ENCODE data around the gene PHF21B.
"Not testable (repeated sequence)": the region's sequence is repeated elsewhere in the genome, so short reads cannot be mapped to it uniquely, and the experiment has no call there.

The PHF21B gene

GRCh38 chr22:44907765-44908737 is 101.8 kb downstream of the PHF21B start:
- Histone ChIP-seq H3K9ac (ENCODE audit: low read depth, low read length) (no peak overlapping the region), H3K27me3 (ENCODE audit: control insufficient read depth, insufficient read depth, low read length) (peaks cover 4% of the 10 kb centered on the region), H3K9me3 (replicated peaks; ENCODE audit: low read length) (no peaks in the 10 kb centered on the region), H3K4me2 (ENCODE audit: low read length) (no peak overlapping the region), H3K36me3 (ENCODE audit: insufficient read depth, low read length) (no peaks in the 10 kb centered on the region), H3K4me1 (ENCODE audit: control insufficient read depth, insufficient read depth, low read length) (no peaks in the 10 kb centered on the region), H3K4me3 (ENCODE audit: low read length) (no peak overlapping the region)

- Histone ChIP-seq H3K4me2 (ENCODE audit: low read length) (no peak overlapping the region), H3K9ac (ENCODE audit: low read depth, low read length) (no peak overlapping the region), H3K36me3 (ENCODE audit: insufficient read depth, low read length) (no peaks in the 10 kb centered on the region), H3K4me3 (ENCODE audit: low read length) (no peak overlapping the region), H3K4me1 (ENCODE audit: control insufficient read depth, insufficient read depth, low read length) (no peaks in the 10 kb centered on the region), H3K9me3 (replicated peaks; ENCODE audit: low read length) (no peaks in the 10 kb centered on the region), H3K27me3 (ENCODE audit: control insufficient read depth, insufficient read depth, low read length) (peaks cover 4% of the 10 kb centered on the region)
These were observed 102.7 kb downstream of the PHF21B start for GRCh38 chr22:44906999-44907644.

- Histone ChIP-seq H3K4me2 (ENCODE audit: low read length) (no peak overlapping the region), H3K27me3 (ENCODE audit: control insufficient read depth, insufficient read depth, low read length) (peaks cover 4% of the 10 kb centered on the region), H3K9ac (ENCODE audit: low read depth, low read length) (no peak overlapping the region), H3K36me3 (ENCODE audit: insufficient read depth, low read length) (no peaks in the 10 kb centered on the region), H3K9me3 (replicated peaks; ENCODE audit: low read length) (peaks cover 6% of the 10 kb centered on the region), H3K4me3 (ENCODE audit: low read length) (no peak overlapping the region), H3K4me1 (ENCODE audit: control insufficient read depth, insufficient read depth, low read length) (no peaks in the 10 kb centered on the region)
These were observed 103.4 kb downstream of the PHF21B start for GRCh38 chr22:44906248-44906936.

GRCh38 chr22:44904492-44905152 is 105.2 kb downstream of the PHF21B start:
- not testable (repeated sequence) for H3K4me2 ChIP-seq (ENCODE audit: low read length); H3K36me3 ChIP-seq (ENCODE audit: insufficient read depth, low read length); H3K9ac ChIP-seq (ENCODE audit: low read depth, low read length); H3K4me3 ChIP-seq (ENCODE audit: low read length); H3K27me3 ChIP-seq (ENCODE audit: control insufficient read depth, insufficient read depth, low read length); H3K4me1 ChIP-seq (ENCODE audit: control insufficient read depth, insufficient read depth, low read length)
- peaks cover 14% of the 10 kb centered on the region for H3K9me3 ChIP-seq (replicated peaks; ENCODE audit: low read length)

GRCh38 chr22:44903164-44903563 is 106.6 kb downstream of the PHF21B start:
- H3K9ac ChIP-seq (ENCODE audit: low read depth, low read length); H3K27me3 ChIP-seq (ENCODE audit: control insufficient read depth, insufficient read depth, low read length); H3K36me3 ChIP-seq (ENCODE audit: insufficient read depth, low read length); H3K4me3 ChIP-seq (ENCODE audit: low read length); H3K4me2 ChIP-seq (ENCODE audit: low read length); H3K4me1 ChIP-seq (ENCODE audit: control insufficient read depth, insufficient read depth, low read length): not testable (repeated sequence)
- H3K9me3 ChIP-seq (replicated peaks; ENCODE audit: low read length): peaks cover 14% of the 10 kb centered on the region

GRCh38 chr22:44901301-44901700 is 108.5 kb downstream of the PHF21B start:
- no peak overlapping the region for H3K9ac ChIP-seq (ENCODE audit: low read depth, low read length)
- H3K36me3 ChIP-seq (ENCODE audit: insufficient read depth, low read length): no peaks in the 10 kb centered on the region
- peaks cover 14% of the 10 kb centered on the region for H3K9me3 ChIP-seq (replicated peaks; ENCODE audit: low read length)
- no peak overlapping the region for H3K4me3 ChIP-seq (ENCODE audit: low read length)
- H3K27me3 ChIP-seq (ENCODE audit: control insufficient read depth, insufficient read depth, low read length): peaks cover 4% of the 10 kb centered on the region
- no peak overlapping the region for H3K4me2 ChIP-seq (ENCODE audit: low read length)
- no peaks in the 10 kb centered on the region for H3K4me1 ChIP-seq (ENCODE audit: control insufficient read depth, insufficient read depth, low read length)

GRCh38 chr22:44898236-44898635 is 111.6 kb downstream of the PHF21B start:
- Histone ChIP-seq H3K4me1 (ENCODE audit: control insufficient read depth, insufficient read depth, low read length) (no peaks in the 10 kb centered on the region), H3K4me3 (ENCODE audit: low read length) (no peak overlapping the region), H3K4me2 (ENCODE audit: low read length) (no peak overlapping the region), H3K9ac (ENCODE audit: low read depth, low read length) (no peak overlapping the region), H3K27me3 (ENCODE audit: control insufficient read depth, insufficient read depth, low read length) (no peaks in the 10 kb centered on the region), H3K36me3 (ENCODE audit: insufficient read depth, low read length) (no peaks in the 10 kb centered on the region), H3K9me3 (replicated peaks; ENCODE audit: low read length) (peaks cover 14% of the 10 kb centered on the region)

- Histone ChIP-seq H3K36me3 (ENCODE audit: insufficient read depth, low read length) (no peaks in the 10 kb centered on the region), H3K9me3 (replicated peaks; ENCODE audit: low read length) (no peaks in the 10 kb centered on the region), H3K4me2 (ENCODE audit: low read length) (no peak overlapping the region), H3K4me1 (ENCODE audit: control insufficient read depth, insufficient read depth, low read length) (no peaks in the 10 kb centered on the region), H3K27me3 (ENCODE audit: control insufficient read depth, insufficient read depth, low read length) (no peaks in the 10 kb centered on the region), H3K9ac (ENCODE audit: low read depth, low read length) (no peak overlapping the region), H3K4me3 (ENCODE audit: low read length) (no peak overlapping the region)
These were observed 114.3 kb downstream of the PHF21B start for GRCh38 chr22:44895296-44896055.

GRCh38 chr22:44894782-44895181 is 115.0 kb downstream of the PHF21B start:
- Histone ChIP-seq H3K9ac (ENCODE audit: low read depth, low read length) (no peak overlapping the region), H3K4me2 (ENCODE audit: low read length) (no peak overlapping the region), H3K27me3 (ENCODE audit: control insufficient read depth, insufficient read depth, low read length) (no peaks in the 10 kb centered on the region), H3K4me3 (ENCODE audit: low read length) (no peak overlapping the region), H3K9me3 (replicated peaks; ENCODE audit: low read length) (no peaks in the 10 kb centered on the region), H3K4me1 (ENCODE audit: control insufficient read depth, insufficient read depth, low read length) (no peaks in the 10 kb centered on the region), H3K36me3 (ENCODE audit: insufficient read depth, low read length) (no peaks in the 10 kb centered on the region)

GRCh38 chr22:44894321-44894720 is 115.5 kb downstream of the PHF21B start:
- Histone ChIP-seq H3K9ac (ENCODE audit: low read depth, low read length) (no peak overlapping the region), H3K36me3 (ENCODE audit: insufficient read depth, low read length) (no peaks in the 10 kb centered on the region), H3K27me3 (ENCODE audit: control insufficient read depth, insufficient read depth, low read length) (no peaks in the 10 kb centered on the region), H3K4me2 (ENCODE audit: low read length) (no peak overlapping the region), H3K4me1 (ENCODE audit: control insufficient read depth, insufficient read depth, low read length) (no peaks in the 10 kb centered on the region), H3K4me3 (ENCODE audit: low read length) (no peak overlapping the region), H3K9me3 (replicated peaks; ENCODE audit: low read length) (no peaks in the 10 kb centered on the region)

Measured in skeletal muscle satellite cell (primary cell).